H1 (cell line): ENCODE measurements around the gene TBCE. TPM values are rescaled to one million over a fixed set of nuclear protein-coding genes. Genes with fewer than 3 reads are reported as not detected.

Experiments used
- PHF8 ChIP-seq: fragments of 200-600 bp; sonication (generic); conservative IDR thresholded peaks from 2 replicates; pipeline ENCODE4 v1.7.1; 2012; ENCODE audit warnings: low read depth, mild to moderate bottlenecking, inconsistent platforms, low read length, moderate library complexity
- SP1 ChIP-seq: IDR thresholded peaks from 2 replicates; pipeline ENCODE4 v1.6.1; 2011; ENCODE audit warnings: low read depth, low read length
- TBP ChIP-seq: IDR thresholded peaks from 2 replicates; pipeline ENCODE4 v1.6.1; 2011; ENCODE audit warnings: low read depth, low read length, improper control_type of control experiment
- polyA plus RNA-seq, 7 experiments: library from polyadenylated mRNA; depleted of rRNA in 3 of 7; stranded (reverse) in 5 of 7; unstranded in 2 of 7; fragments of >200 nt in 5 of 7; fragments of 200-250 nt in 2 of 7; gene quantifications; 1 replicate in 5 of 7; 2 replicates in 1 of 7; 4 replicates in 1 of 7; pipeline versions ENCODE4 v1.2.1 to v1.2.3, GENCODE V29; 2011 to 2013; ENCODE audit warnings: missing spikeins in 2 of 7, mixed read lengths in 2 of 7
- total RNA-seq: library from RNA; stranded (reverse); fragmentation: NEBNext Ultra II Directional; extraction: Animal tissue kit (Norgen Biotek cat#: 25700); gene quantifications from 2 replicates; pipeline ENCODE4 v1.2.1, GENCODE V29; 2021
- TF ChIP-seq, protein P1 (sequence below): IDR thresholded peaks from 2 replicates; pipeline ENCODE4 v1.6.1; 2012; ENCODE audit warnings: inconsistent platforms

Gene TBCE
- total and polyA plus RNA-seq, 2 of the 8 experiments (the other 6 are each of a cell fraction or from before 2014, with no cell fraction given) = 22.7 to 42.9 TPM

DNA sequence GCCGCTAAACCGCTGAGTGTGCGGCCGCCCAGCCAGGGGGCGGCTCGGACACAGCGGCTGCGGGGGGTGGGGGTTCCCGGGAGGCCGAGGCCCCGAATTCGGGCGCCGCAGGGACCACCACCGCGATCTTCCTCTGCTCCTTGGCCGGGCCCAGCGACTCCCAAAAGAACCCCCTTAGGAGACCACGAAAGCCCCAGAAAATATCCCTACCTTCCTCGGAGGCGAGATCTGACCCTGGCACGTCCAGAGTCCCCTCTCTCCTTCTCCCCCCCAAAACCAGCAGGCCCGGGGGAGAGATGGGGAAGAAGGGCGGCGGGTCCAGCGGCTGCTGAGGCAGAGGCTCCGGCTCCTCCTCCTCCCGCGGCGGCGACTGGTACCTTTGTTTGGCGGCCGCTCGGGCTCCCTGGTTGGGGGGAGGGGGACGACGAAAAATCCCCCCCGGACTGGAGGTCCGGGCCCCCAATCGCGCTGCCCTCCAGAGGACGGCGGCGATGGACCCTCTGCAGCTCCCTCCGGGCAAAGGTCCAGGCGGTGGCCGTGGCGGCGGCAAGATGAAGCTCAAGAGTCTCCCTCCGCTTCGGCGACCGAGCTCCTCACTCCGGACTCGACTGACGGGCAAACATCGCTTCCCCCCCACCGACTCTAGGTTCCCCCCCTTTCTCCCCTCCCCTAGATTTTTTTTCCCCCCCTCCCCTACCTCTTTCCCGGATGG lies 39.5 kb upstream of the TBCE start, which contains the start of gene ARID4B (continued):
- TF ChIP-seq, protein P1, sequence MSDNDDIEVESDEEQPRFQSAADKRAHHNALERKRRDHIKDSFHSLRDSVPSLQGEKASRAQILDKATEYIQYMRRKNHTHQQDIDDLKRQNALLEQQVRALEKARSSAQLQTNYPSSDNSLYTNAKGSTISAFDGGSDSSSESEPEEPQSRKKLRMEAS = peak; percentile 8; the same call in 1 of the 2 replicates
- TF ChIP-seq SP1 (no peak), TBP (peak; percentile 64), PHF8 (peak; percentile 59)
